Colonic mucosa (tissue), 4 donors: ENCODE measurements around the gene TMEM132C. TPM values are rescaled to one million over a fixed set of nuclear protein-coding genes. Genes with fewer than 3 reads are reported as not detected.

Experiments
- DNase-seq: peaks from one replicate; pipeline ENCODE4 v3.0.0-alpha.2; 2020
- H3K27ac ChIP-seq: fragments of 200-600 bp; one replicate; pipeline ENCODE4 v1.8.0; 2021
- H3K27me3 ChIP-seq: fragments of 200-600 bp; one replicate; pipeline ENCODE4 v1.8.0; 2021
- H3K36me3 ChIP-seq: fragments of 200-600 bp; one replicate; pipeline ENCODE4 v1.8.0; 2021
- H3K4me1 ChIP-seq: fragments of 200-600 bp; one replicate; pipeline ENCODE4 v1.8.0; 2021; ENCODE audit warnings: mild to moderate bottlenecking
- H3K4me3 ChIP-seq: fragments of 200-600 bp; one replicate; pipeline ENCODE4 v1.8.0; 2021
- H3K9ac ChIP-seq, 2 donors: one replicate each; pipeline ENCODE4 v1.7.0; 2013; ENCODE audit warnings: control low read depth in 2 of 2, low read depth in 2 of 2, low read length in 2 of 2
- H3K9me3 ChIP-seq: fragments of 200-600 bp; one replicate; pipeline ENCODE4 v1.8.0; 2021
- intact Hi-C: fragments of 100-400 bp; cut with DNase I; formaldehyde crosslinking; loops from one replicate; pipeline ENCODE4 v1.14.1; 2022
- total RNA-seq, 2 donors: library from RNA; stranded (reverse); fragmentation: NEBNext Ultra II Directional in 1 of 2; extraction: Animal tissue kit (Norgen Biotek cat#: 25700) in 1 of 2; gene quantifications; one replicate each; pipeline ENCODE4 v1.2.1, GENCODE V29; 2021
- TF ChIP-seq, protein P1 (sequence below): fragments of 200-600 bp; IDR thresholded peaks from one replicate; pipeline ENCODE4 v1.8.0; 2022; ENCODE audit warnings: antibody characterized with exemption, mild to moderate bottlenecking
- donor health status: healthy.
- donor health status: DM: no; HTN: no; CAD: no.
- donor health status: DM: no; HTN: no; CAD: no.

Gene TMEM132C
- total RNA-seq, 2 donors from 2014 or later, result 0.25 to 0.42 TPM

DNA sequence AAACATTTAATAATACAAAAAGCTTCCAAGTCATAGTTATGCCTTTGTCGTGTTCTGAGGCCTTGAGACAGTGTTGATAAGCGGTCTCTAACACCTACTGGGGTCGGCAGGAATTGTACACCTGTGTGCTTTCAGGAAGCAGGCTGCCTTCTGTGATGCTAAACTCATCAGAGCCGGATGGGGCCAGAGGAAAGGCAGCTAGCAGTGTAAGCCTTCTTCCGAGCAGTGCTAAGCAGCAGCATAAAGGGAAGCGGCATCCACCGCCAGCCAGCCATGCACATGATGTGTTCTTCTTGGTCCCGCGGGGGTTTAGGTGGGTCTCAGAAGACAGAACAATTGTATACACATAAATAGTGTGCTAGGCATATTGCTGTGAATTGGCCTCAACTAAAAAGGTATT, 397.5 kb downstream of the TMEM132C start:
- DNase-seq, result no peak
- Histone ChIP-seq H3K4me1 (no peaks in the 10 kb centered on the region), H3K27ac (no peak overlapping the region), H3K36me3 (no peaks in the 10 kb centered on the region), H3K27me3 (no peaks in the 10 kb centered on the region), H3K9ac (no peak overlapping the region), H3K9me3 (no peaks in the 10 kb centered on the region), H3K4me3 (no peak overlapping the region)
- intact Hi-C loops, result no loop called here
- TF ChIP-seq, protein P1, sequence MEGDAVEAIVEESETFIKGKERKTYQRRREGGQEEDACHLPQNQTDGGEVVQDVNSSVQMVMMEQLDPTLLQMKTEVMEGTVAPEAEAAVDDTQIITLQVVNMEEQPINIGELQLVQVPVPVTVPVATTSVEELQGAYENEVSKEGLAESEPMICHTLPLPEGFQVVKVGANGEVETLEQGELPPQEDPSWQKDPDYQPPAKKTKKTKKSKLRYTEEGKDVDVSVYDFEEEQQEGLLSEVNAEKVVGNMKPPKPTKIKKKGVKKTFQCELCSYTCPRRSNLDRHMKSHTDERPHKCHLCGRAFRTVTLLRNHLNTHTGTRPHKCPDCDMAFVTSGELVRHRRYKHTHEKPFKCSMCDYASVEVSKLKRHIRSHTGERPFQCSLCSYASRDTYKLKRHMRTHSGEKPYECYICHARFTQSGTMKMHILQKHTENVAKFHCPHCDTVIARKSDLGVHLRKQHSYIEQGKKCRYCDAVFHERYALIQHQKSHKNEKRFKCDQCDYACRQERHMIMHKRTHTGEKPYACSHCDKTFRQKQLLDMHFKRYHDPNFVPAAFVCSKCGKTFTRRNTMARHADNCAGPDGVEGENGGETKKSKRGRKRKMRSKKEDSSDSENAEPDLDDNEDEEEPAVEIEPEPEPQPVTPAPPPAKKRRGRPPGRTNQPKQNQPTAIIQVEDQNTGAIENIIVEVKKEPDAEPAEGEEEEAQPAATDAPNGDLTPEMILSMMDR, result no peak

DNA sequence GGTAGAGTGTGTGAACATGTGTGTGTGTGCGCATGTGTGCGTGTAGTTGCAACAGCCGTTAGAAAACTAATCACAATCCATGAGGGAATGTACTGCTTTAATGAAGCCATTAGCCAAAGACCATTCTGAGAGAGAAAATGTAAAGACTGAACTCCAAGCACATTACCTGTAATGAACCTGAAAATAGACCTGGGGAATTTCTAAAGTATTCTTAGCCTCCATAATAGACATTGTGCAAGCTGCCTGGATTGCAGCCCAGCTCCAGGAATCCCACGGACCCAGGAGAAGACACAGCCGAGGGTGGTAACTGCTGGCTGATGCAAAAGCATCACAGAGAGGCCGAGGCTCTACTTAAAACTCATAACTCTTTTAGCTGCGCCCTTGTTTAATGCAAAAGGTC, 400.2 kb downstream of the TMEM132C start:
- no peaks in the 10 kb centered on the region for H3K9me3 ChIP-seq
- TF ChIP-seq, protein P1, result no peak
- no peaks in the 10 kb centered on the region for H3K36me3 ChIP-seq
- no peak for DNase-seq
- H3K4me3 ChIP-seq, result no peak overlapping the region
- H3K27me3 ChIP-seq, result no peaks in the 10 kb centered on the region
- H3K9ac ChIP-seq, result no peak overlapping the region
- intact Hi-C loops, result no loop called here
- H3K4me1 ChIP-seq, result no peaks in the 10 kb centered on the region
- no peak overlapping the region for H3K27ac ChIP-seq

DNA sequence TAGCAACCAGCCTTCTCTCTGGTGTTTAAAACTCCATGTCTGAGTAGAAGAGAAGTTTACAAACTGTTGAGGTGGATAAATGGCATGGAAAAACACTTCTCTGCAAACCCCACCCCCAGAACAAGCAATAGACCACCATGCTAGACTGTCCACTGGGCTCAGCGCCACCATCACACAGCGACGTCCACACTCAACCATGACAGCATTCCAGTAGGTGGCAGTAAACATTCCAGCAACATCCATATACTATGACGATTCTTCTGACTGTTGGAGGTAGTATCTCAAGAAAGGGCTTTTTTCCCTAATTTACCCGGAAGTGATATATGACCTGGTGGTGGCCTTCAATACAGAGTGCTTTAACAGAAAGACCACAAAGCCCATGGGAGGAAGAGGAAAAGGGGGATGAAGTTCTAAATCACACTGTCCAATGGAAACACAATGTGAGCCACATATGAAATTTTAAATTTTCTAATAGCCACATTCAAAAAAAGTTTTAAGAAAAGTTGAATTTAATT, 404.6 kb downstream of the TMEM132C start:
- Histone ChIP-seq H3K4me3 (no peak overlapping the region), H3K4me1 (no peaks in the 10 kb centered on the region), H3K9me3 (no peaks in the 10 kb centered on the region), H3K9ac (no peak overlapping the region), H3K27ac (no peak overlapping the region), H3K27me3 (no peaks in the 10 kb centered on the region), H3K36me3 (no peaks in the 10 kb centered on the region)
- TF ChIP-seq, protein P1, result no peak
- intact Hi-C loops, result no loop called here
- no peak for DNase-seq

DNA sequence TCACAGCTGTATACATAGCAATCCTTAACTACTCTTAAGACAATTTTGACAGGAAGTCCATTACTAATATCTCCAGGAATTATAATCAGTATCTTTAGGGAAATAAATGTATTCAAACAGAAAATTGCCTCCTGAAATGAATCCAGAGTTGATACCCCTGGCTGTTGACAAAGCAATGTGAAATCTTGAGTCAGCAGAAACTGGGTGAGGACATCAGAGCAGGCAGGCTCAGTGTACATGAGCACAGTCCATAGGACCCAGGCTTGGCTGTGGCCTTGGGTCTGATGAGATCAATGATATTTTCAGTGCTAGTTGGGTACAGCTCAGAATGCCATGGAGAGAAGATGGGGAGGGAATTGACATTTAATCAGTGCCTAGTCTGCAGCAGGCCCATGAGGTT, 405.5 kb downstream of the TMEM132C start:
- Histone ChIP-seq H3K4me3 (no peak overlapping the region), H3K27me3 (no peaks in the 10 kb centered on the region), H3K36me3 (no peaks in the 10 kb centered on the region), H3K27ac (no peak overlapping the region), H3K4me1 (no peaks in the 10 kb centered on the region), H3K9me3 (no peaks in the 10 kb centered on the region), H3K9ac (no peak overlapping the region)
- TF ChIP-seq, protein P1, result no peak
- DNase-seq, result no peak
- intact Hi-C loops, result no loop called here

DNA sequence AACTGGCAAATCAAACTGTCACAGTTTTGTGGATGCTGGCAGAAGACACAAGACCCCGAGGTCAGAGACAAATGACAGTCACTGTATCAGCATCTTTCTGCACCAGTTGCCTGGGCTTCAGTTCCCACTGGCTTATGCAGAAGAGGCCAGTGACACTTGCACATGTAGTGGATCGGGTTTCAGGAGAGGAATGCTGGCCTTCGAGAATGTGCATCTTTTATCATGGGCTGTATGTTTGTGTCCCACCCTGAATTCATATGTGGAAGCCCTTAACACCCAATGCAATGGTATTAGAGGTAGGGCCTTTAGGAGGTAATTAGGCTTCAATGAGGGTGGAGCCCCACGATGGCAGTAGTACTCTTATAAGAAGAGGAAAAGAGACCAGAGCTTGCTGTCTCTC, 405.9 kb downstream of the TMEM132C start:
- no peak overlapping the region for H3K4me3 ChIP-seq
- intact Hi-C loops, result no loop called here
- no peak for DNase-seq
- H3K9me3 ChIP-seq, result no peaks in the 10 kb centered on the region
- H3K4me1 ChIP-seq, result no peaks in the 10 kb centered on the region
- H3K9ac ChIP-seq, result no peak overlapping the region
- H3K27ac ChIP-seq, result no peak overlapping the region
- no peaks in the 10 kb centered on the region for H3K36me3 ChIP-seq
- TF ChIP-seq, protein P1, result no peak
- no peaks in the 10 kb centered on the region for H3K27me3 ChIP-seq

DNA sequence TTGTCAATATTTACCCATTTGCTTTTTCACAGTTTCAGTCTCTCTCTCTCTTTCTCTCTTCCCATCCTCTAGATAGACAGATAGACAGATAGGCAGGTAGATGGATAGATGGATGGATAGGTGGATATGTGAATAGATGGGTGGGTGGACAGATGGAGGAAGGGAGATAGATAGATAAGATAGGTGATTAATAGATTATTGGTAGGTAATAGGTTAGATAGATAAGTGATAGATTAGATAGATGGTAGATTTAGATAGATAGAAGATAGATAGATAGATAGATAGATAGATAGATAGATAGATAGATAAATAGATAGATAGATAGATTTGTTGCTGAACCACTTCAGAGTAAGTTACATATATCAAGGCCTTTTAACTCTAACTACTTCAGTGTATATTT, 408.6 kb downstream of the TMEM132C start:
- no peaks in the 10 kb centered on the region for H3K9me3 ChIP-seq
- H3K27ac ChIP-seq, result no peak overlapping the region
- no peaks in the 10 kb centered on the region for H3K4me1 ChIP-seq
- H3K27me3 ChIP-seq, result no peaks in the 10 kb centered on the region
- intact Hi-C loops, result no loop called here
- H3K9ac ChIP-seq, result no peak overlapping the region
- H3K4me3 ChIP-seq, result no peak overlapping the region
- no peaks in the 10 kb centered on the region for H3K36me3 ChIP-seq
- no peak for DNase-seq
- TF ChIP-seq, protein P1, result no peak
